K562 (cell line): Measurements from ENCODE around the gene SHANK1. TPM values are rescaled to one million over a fixed set of nuclear protein-coding genes. Genes with fewer than 3 reads are reported as not detected.

Source experiments
- ATAC-seq: fragments of 200-7000 bp; cut with Tn5 transposase; 3 replicates; pipeline ENCODE4 v1.9.1; 2020; ENCODE audit warnings: moderate library complexity
- BruUV-seq: library from RNA; stranded (reverse); fragments of 400-500 nt; replicated peaks from 2 replicates; lab custom pipeline; 2021; lab: Mats Ljungman, UMichigan
- CTCF ChIA-PET: fragments of 300-600 bp; formaldehyde crosslinking; extraction: SDS; loops from one replicate; lab custom pipeline; 2021; ENCODE audit warnings: low intra/inter-chr PET ratio; lab: Yijun Ruan, JAX
- POLR2A ChIA-PET: fragments of 300-600, 350-650 bp; sonication (Branson Sonifier 250); formaldehyde crosslinking; extraction: SDS; loops from one replicate; lab custom pipeline; 2021; ENCODE audit warnings: antibody characterized with exemption, inconsistent platforms; lab: Yijun Ruan, JAX
- DNase-seq, 4 experiments: peaks; one replicate each; pipeline versions ENCODE4 v3.0.0 to v3.0.0-alpha.2; 2011 to 2018; ENCODE audit warnings: low spot score in 3 of 4, mixed read lengths in 3 of 4; ENCODE audit errors: extremely low read depth in 1 of 4
- FAIRE-seq: peaks from 2 replicates; lab custom pipeline; 2011; peaks lifted over from hg19 to GRCh38; lab: Jason Lieb, UNC
- H2AFZ ChIP-seq: 2 replicates; pipeline ENCODE4 v1.6.0; 2011; ENCODE audit warnings: low read depth, low read length, control low read depth, inconsistent platforms
- H3K27ac ChIP-seq: fragments of 200-600 bp; 3 replicates; pipeline ENCODE4 v1.8.0; 2011; ENCODE audit warnings: low read depth, mild to moderate bottlenecking, control low read depth, inconsistent platforms, low read length, moderate library complexity, mixed read lengths; ENCODE audit errors: extremely low read depth
- H3K27me3 ChIP-seq, 2 experiments: fragments of 300-600 bp in 1 of 2; 2 replicates in 1 of 2; 3 replicates in 1 of 2; pipeline versions ENCODE4 v1.6.0 to v1.8.0; 2011; ENCODE audit warnings: inconsistent platforms in 2 of 2, low read length in 2 of 2, mild to moderate bottlenecking in 1 of 2, mixed read lengths in 1 of 2, moderate library complexity in 1 of 2; ENCODE audit not compliant: control insufficient read depth in 2 of 2, insufficient read depth in 2 of 2
- H3K36me3 ChIP-seq: fragments of 300-600 bp; 3 replicates; pipeline ENCODE4 v1.8.0; 2011; ENCODE audit warnings: mild to moderate bottlenecking, low read length, inconsistent platforms; ENCODE audit not compliant: control insufficient read depth, insufficient read depth
- H3K4me1 ChIP-seq, 2 experiments: fragments of 200-600 bp in 1 of 2; replicated peaks in 1 of 2; 2 replicates in 1 of 2; 3 replicates in 1 of 2; pipeline versions ENCODE4 v1.5.1 to v1.8.0; 2011; ENCODE audit warnings: inconsistent platforms in 2 of 2, low read length in 2 of 2, mild to moderate bottlenecking in 1 of 2, mixed read lengths in 1 of 2, moderate library complexity in 1 of 2; ENCODE audit not compliant: control insufficient read depth in 2 of 2, insufficient read depth in 2 of 2
- H3K4me2 ChIP-seq: 2 replicates; pipeline ENCODE4 v1.6.1; 2011; ENCODE audit warnings: low read length, control low read depth, inconsistent platforms, mixed read lengths; ENCODE audit not compliant: insufficient read depth
- H3K4me3 ChIP-seq: fragments of 200-600 bp; sonication (generic), shearing (Covaris generic); 2 replicates; pipeline ENCODE4 v1.5.1; 2016; ENCODE audit warnings: control low read depth, inconsistent platforms
- H3K79me2 ChIP-seq: fragments of 200-600 bp; 3 replicates; pipeline ENCODE4 v1.8.0; 2011; ENCODE audit warnings: low read length, inconsistent platforms; ENCODE audit not compliant: control insufficient read depth, insufficient read depth
- H3K9ac ChIP-seq, 2 experiments: 2 replicates each; pipeline versions ENCODE4 v1.6.0 to v1.6.1; 2011; ENCODE audit warnings: low read depth in 2 of 2, low read length in 2 of 2, control low read depth in 1 of 2, inconsistent platforms in 1 of 2, mild to moderate bottlenecking in 1 of 2, mixed read lengths in 1 of 2; ENCODE audit not compliant: insufficient read depth in 1 of 2
- H3K9me1 ChIP-seq: one replicate; pipeline ENCODE4 v1.6.0; 2011; ENCODE audit warnings: inconsistent platforms, mild to moderate bottlenecking, low read length, moderate library complexity; ENCODE audit not compliant: control insufficient read depth, insufficient read depth
- H3K9me3 ChIP-seq: replicated peaks from 2 replicates; pipeline ENCODE4 v1.5.1; 2011; ENCODE audit warnings: low read depth, low read length, inconsistent platforms; ENCODE audit not compliant: control insufficient read depth, insufficient read depth
- H4K20me1 ChIP-seq: replicated peaks from 2 replicates; pipeline ENCODE4 v1.6.1; 2011; ENCODE audit warnings: low read length, inconsistent platforms, mixed read lengths; ENCODE audit not compliant: control insufficient read depth, insufficient read depth
- ARHGAP35 ChIP-seq: fragments of 450-650 bp; IDR thresholded peaks from 2 replicates; pipeline ENCODE4 v1.6.1; 2018; ENCODE audit not compliant: partially characterized antibody
- BMI1 ChIP-seq: fragments of 150-350 bp; IDR thresholded peaks from 2 replicates; pipeline ENCODE4 v1.6.1; 2014; ENCODE audit warnings: low read length
- CGGBP1 ChIP-seq: fragments of 250-450 bp; sonication (Bioruptor Pico); IDR thresholded peaks from 2 replicates; pipeline ENCODE4 v1.9.0; 2021; ENCODE audit warnings: mild to moderate bottlenecking
- CREB3 ChIP-seq: fragments of 450-650 bp; conservative IDR thresholded peaks from 2 replicates; pipeline ENCODE4 v1.6.1; 2016; ENCODE audit warnings: missing genetic modification characterization, low read depth, mild to moderate bottlenecking, missing compliant biosample characterization, moderate library complexity
- CTCF ChIP-seq, 3 experiments: IDR thresholded peaks in 2 of 3; conservative IDR thresholded peaks in 1 of 3; 2 replicates each; pipeline ENCODE4 v1.5.1; 2011 to 2012; ENCODE audit warnings: low read length in 3 of 3, mild to moderate bottlenecking in 3 of 3, control low read depth in 2 of 3, improper control_type of control experiment in 1 of 3, inconsistent platforms in 1 of 3, low read depth in 1 of 3, mixed read lengths in 1 of 3, moderate library complexity in 1 of 3; ENCODE audit not compliant: insufficient read depth in 2 of 3
- ILK ChIP-seq: fragments of 450-650 bp; IDR thresholded peaks from 2 replicates; pipeline ENCODE4 v1.6.1; 2016; ENCODE audit warnings: missing genetic modification characterization, low read depth, mild to moderate bottlenecking, missing compliant biosample characterization, moderate library complexity, borderline replicate concordance
- NR1H2 ChIP-seq: sonication (generic); formaldehyde crosslinking; IDR thresholded peaks from 2 replicates; pipeline ENCODE4 v1.4.0; 2020; ENCODE audit warnings: mild to moderate bottlenecking, missing genetic modification reagents
- POLR2AphosphoS5 ChIP-seq: IDR thresholded peaks from 2 replicates; pipeline ENCODE4 v1.6.1; 2011; ENCODE audit warnings: mild to moderate bottlenecking, low read depth, low read length, moderate library complexity; ENCODE audit not compliant: control insufficient read depth, insufficient read depth
- ZHX1 ChIP-seq: fragments of 150-350 bp; conservative IDR thresholded peaks from 2 replicates; pipeline ENCODE4 v1.6.1; 2014; ENCODE audit warnings: low read length
- WGBS: fragments of 100-300 bp; shearing (Covaris generic); methylation state at CpG from one replicate; pipeline ENCODE4 v1.1.6; 2016; ENCODE audit warnings: low coverage, mixed read lengths; ENCODE audit not compliant: insufficient coverage; ENCODE audit errors: missing lambda C conversion rate; 5-methylcytosine and 5-hydroxymethylcytosine counted together
- in situ Hi-C: fragments of 300-500 bp; cut with MboI; formaldehyde crosslinking; loops from 4 replicates; pipeline ENCODE4 v1.15.0; 2018; ENCODE audit warnings: inconsistent platforms, mixed read lengths
- intact Hi-C: fragments of 100-400 bp; cut with micrococcal nuclease; formaldehyde crosslinking; loops from 2 replicates; pipeline ENCODE4 v1.14.2; 2022
- polyA plus RNA-seq, 8 experiments: library from polyadenylated mRNA; depleted of rRNA in 4 of 8; stranded (reverse) in 5 of 8; unstranded in 3 of 8; fragments of >200 nt; fragmentation: Nextera tagmentation in 2 of 8; fragmentation: Illumina TruSeq in 1 of 8; extraction: Ambion mirVana in 2 of 8; extraction: Trizol in 1 of 8; gene quantifications; 2 replicates each; pipeline versions ENCODE4 v1.2.1 to v1.2.3, GENCODE V29; 2011 to 2014; ENCODE audit warnings: inconsistent platforms in 1 of 8, missing spikeins in 1 of 8
- total RNA-seq, 7 experiments: library from RNA; depleted of rRNA in 6 of 7; stranded (reverse); fragments of >200 nt in 6 of 7; fragmentation: Illumina TruSeq in 2 of 7; extraction: Trizol in 2 of 7; gene quantifications; 2 replicates each; pipeline versions ENCODE4 v1.2.1 to v1.2.3, GENCODE V29; 2011 to 2021; ENCODE audit warnings: low replicate concordance in 1 of 7

SHANK1 gene
- total and polyA plus RNA-seq, 9 of the 15 experiments (the other 6 are each of a cell fraction or from before 2014, with no cell fraction given): 0.33 to 1.3 (median 0.55) TPM; not detected in 2

GRCh38 chr19:50711196-50711595 is 8.4 kb downstream of the SHANK1 start:
- H3K36me3 ChIP-seq: no peaks in the 10 kb centered on the region

GRCh38 chr19:50710612-50711011 is 9.0 kb downstream of the SHANK1 start:
- CTCF ChIA-PET: no interaction called here
- H3K27me3 ChIP-seq: peaks cover 2 to 28% of the 10 kb centered on the region in 2 experiments; a peak in 3 of 5 replicates

More at GRCh38 chr19:50711196-50711595, 8.4 kb downstream of the SHANK1 start:
- CTCF ChIA-PET: no interaction called here
- Histone ChIP-seq H3K4me1 (peaks cover 0 to 5% of the 10 kb centered on the region in 2 experiments; a peak in 2 of 5 replicates), H2AFZ (no peak overlapping the region), H3K4me2 (no peak overlapping the region), H3K27me3 (peaks cover 2 to 34% of the 10 kb centered on the region in 2 experiments; a peak in 3 of 5 replicates), H4K20me1 (no peaks in the 10 kb centered on the region), H3K9ac (no peak overlapping the region)
- no peak for DNase-seq
- intact Hi-C loops: no loop called here
- BruUV-seq: no TSS peak
- FAIRE-seq: no peak
- no peak for ATAC-seq
- TF ChIP-seq POLR2AphosphoS5 (no peak), ARHGAP35 (no peak), NR1H2 (CRISPR knock-in tag) (no peak)
- TF ChIP-seq, all 486 proteins: peak for 0
- Histone ChIP-seq H3K9me1 (no peaks in the 10 kb centered on the region), H3K79me2 (no peaks in the 10 kb centered on the region), H3K9me3 (no peaks in the 10 kb centered on the region), H3K4me3 (no peak overlapping the region), H3K27ac (no peak overlapping the region)
- WGBS: 30% methylated on average over 11 of the region's 11 CpGs
- POLR2A ChIA-PET: no interaction called here
- in situ Hi-C loops: no loop called here

More at GRCh38 chr19:50710612-50711011, 9.0 kb downstream of the SHANK1 start:
- no peaks in the 10 kb centered on the region for H3K79me2 ChIP-seq
- POLR2A ChIA-PET: no interaction called here
- H3K4me3 ChIP-seq: no peak overlapping the region
- H3K36me3 ChIP-seq: no peaks in the 10 kb centered on the region
- H3K9me3 ChIP-seq: no peaks in the 10 kb centered on the region
- H3K4me2 ChIP-seq: no peak overlapping the region
- H2AFZ ChIP-seq: no peak overlapping the region
- TF ChIP-seq BMI1 (no peak), ZHX1 (no peak), CREB3 (tag) (no peak), CGGBP1 (CRISPR knock-in tag) (no peak), ILK (no peak), CTCF (IDR thresholded peaks at IDR 0.05 in 2 of 3, conservative IDR thresholded peaks at IDR 0.05 in 1 of 3; ENCODE audit: insufficient read depth in 2 of 3, low read depth in 1 of 3, low read length in 3 of 3) (no peak)
- TF ChIP-seq, all 486 proteins: peak for 0
- WGBS: 20% methylated on average over 5 of the region's 5 CpGs
- peaks cover 0 to 5% of the 10 kb centered on the region in 2 experiments; a peak in 2 of 5 replicates for H3K4me1 ChIP-seq
- DNase-seq (no peak), ATAC-seq (no peak), FAIRE-seq (no peak)
- intact Hi-C loops: no loop called here
- no TSS peak for BruUV-seq
- H3K27ac ChIP-seq: no peak overlapping the region
- H4K20me1 ChIP-seq: no peaks in the 10 kb centered on the region
- H3K9me1 ChIP-seq: no peaks in the 10 kb centered on the region
- no peak overlapping the region for H3K9ac ChIP-seq
- in situ Hi-C loops: no loop called here
